ENCODE results near the gene HTT.

DNA sequence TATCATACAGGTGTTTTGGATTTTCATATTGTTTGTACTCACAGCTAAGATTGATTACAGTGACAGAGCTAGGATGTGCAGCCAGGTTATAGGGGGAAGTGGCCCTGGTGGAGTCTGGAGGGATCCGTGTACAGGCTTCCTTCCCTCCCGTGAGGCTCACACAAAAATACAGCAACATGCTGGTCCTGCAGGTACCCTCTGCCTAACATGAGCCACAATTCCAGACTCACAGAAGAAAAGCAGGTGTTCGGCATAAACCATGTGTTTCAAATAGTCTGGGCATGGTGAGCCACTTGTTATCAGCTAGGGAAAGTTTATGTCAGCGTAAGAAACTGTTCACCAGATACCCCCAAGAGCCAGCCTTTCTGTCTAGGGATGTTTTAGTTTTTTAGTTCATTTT is 82.9 kb downstream of the HTT start:
- TF ChIP-seq HDAC2 (IDR thresholded peaks at IDR 0.05) (no peak), NR3C1 (IDR thresholded peaks at IDR 0.05) (no peak), EP300 (IDR thresholded peaks at IDR 0.05) (no peak), MYC (IDR thresholded peaks at IDR 0.05; ENCODE audit: borderline replicate concordance, low read length) (no peak), CHD4 (IDR thresholded peaks at IDR 0.05; ENCODE audit: borderline replicate concordance) (no peak), RAD21 (conservative IDR thresholded peaks at IDR 0.05 in 1 of 2, IDR thresholded peaks at IDR 0.05 in 1 of 2) (no peak), POLR2A (IDR thresholded peaks at IDR 0.05; ENCODE audit: low read length) (no peak)
- TF ChIP-seq, protein P1, sequence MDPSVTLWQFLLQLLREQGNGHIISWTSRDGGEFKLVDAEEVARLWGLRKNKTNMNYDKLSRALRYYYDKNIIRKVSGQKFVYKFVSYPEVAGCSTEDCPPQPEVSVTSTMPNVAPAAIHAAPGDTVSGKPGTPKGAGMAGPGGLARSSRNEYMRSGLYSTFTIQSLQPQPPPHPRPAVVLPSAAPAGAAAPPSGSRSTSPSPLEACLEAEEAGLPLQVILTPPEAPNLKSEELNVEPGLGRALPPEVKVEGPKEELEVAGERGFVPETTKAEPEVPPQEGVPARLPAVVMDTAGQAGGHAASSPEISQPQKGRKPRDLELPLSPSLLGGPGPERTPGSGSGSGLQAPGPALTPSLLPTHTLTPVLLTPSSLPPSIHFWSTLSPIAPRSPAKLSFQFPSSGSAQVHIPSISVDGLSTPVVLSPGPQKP (IDR thresholded peaks at IDR 0.05; ENCODE audit: low read depth, low read length): no peak
- TF ChIP-seq, protein P2, sequence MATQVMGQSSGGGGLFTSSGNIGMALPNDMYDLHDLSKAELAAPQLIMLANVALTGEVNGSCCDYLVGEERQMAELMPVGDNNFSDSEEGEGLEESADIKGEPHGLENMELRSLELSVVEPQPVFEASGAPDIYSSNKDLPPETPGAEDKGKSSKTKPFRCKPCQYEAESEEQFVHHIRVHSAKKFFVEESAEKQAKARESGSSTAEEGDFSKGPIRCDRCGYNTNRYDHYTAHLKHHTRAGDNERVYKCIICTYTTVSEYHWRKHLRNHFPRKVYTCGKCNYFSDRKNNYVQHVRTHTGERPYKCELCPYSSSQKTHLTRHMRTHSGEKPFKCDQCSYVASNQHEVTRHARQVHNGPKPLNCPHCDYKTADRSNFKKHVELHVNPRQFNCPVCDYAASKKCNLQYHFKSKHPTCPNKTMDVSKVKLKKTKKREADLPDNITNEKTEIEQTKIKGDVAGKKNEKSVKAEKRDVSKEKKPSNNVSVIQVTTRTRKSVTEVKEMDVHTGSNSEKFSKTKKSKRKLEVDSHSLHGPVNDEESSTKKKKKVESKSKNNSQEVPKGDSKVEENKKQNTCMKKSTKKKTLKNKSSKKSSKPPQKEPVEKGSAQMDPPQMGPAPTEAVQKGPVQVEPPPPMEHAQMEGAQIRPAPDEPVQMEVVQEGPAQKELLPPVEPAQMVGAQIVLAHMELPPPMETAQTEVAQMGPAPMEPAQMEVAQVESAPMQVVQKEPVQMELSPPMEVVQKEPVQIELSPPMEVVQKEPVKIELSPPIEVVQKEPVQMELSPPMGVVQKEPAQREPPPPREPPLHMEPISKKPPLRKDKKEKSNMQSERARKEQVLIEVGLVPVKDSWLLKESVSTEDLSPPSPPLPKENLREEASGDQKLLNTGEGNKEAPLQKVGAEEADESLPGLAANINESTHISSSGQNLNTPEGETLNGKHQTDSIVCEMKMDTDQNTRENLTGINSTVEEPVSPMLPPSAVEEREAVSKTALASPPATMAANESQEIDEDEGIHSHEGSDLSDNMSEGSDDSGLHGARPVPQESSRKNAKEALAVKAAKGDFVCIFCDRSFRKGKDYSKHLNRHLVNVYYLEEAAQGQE (IDR thresholded peaks at IDR 0.05): no peak
- TF ChIP-seq, protein P3, sequence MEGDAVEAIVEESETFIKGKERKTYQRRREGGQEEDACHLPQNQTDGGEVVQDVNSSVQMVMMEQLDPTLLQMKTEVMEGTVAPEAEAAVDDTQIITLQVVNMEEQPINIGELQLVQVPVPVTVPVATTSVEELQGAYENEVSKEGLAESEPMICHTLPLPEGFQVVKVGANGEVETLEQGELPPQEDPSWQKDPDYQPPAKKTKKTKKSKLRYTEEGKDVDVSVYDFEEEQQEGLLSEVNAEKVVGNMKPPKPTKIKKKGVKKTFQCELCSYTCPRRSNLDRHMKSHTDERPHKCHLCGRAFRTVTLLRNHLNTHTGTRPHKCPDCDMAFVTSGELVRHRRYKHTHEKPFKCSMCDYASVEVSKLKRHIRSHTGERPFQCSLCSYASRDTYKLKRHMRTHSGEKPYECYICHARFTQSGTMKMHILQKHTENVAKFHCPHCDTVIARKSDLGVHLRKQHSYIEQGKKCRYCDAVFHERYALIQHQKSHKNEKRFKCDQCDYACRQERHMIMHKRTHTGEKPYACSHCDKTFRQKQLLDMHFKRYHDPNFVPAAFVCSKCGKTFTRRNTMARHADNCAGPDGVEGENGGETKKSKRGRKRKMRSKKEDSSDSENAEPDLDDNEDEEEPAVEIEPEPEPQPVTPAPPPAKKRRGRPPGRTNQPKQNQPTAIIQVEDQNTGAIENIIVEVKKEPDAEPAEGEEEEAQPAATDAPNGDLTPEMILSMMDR (IDR thresholded peaks at IDR 0.05): no peak
